ENCODE results near the gene SLC25A33.

- TF ChIP-seq, protein P1, sequence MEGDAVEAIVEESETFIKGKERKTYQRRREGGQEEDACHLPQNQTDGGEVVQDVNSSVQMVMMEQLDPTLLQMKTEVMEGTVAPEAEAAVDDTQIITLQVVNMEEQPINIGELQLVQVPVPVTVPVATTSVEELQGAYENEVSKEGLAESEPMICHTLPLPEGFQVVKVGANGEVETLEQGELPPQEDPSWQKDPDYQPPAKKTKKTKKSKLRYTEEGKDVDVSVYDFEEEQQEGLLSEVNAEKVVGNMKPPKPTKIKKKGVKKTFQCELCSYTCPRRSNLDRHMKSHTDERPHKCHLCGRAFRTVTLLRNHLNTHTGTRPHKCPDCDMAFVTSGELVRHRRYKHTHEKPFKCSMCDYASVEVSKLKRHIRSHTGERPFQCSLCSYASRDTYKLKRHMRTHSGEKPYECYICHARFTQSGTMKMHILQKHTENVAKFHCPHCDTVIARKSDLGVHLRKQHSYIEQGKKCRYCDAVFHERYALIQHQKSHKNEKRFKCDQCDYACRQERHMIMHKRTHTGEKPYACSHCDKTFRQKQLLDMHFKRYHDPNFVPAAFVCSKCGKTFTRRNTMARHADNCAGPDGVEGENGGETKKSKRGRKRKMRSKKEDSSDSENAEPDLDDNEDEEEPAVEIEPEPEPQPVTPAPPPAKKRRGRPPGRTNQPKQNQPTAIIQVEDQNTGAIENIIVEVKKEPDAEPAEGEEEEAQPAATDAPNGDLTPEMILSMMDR (IDR thresholded peaks at IDR 0.05) = no peak
- TF ChIP-seq EZH2 (IDR thresholded peaks at IDR 0.05) (no peak), EZH2phosphoT487 (IDR thresholded peaks at IDR 0.05) (no peak)
Observed at GRCh38 chr1:9634582-9634981, 95.3 kb downstream of the SLC25A33 start.

Data from neural progenitor cell (in vitro differentiated cells).